HG02938 (cell line): ENCODE data around the gene PPP2R2C.

Experiments
- ATAC-seq: cut with Tn5 transposase; IDR thresholded peaks from one replicate; pipeline ENCODE4 v1.9.1; 2021; ENCODE audit warnings: mild to moderate bottlenecking, moderate library complexity; ENCODE audit not compliant: unreplicated experiment

Gene PPP2R2C

GRCh38 chr4:6449746-6450369, 22.6 kb downstream of the PPP2R2C start:
- ATAC-seq, result no peak

GRCh38 chr4:6449335-6449734, 23.1 kb downstream of the PPP2R2C start:
- ATAC-seq, result no peak

GRCh38 chr4:6448476-6449170, 23.8 kb downstream of the PPP2R2C start:
- ATAC-seq, result no peak

- ATAC-seq, result no peak
Observed at GRCh38 chr4:6447672-6448171, 24.7 kb downstream of the PPP2R2C start.

GRCh38 chr4:6446538-6447451, 25.6 kb downstream of the PPP2R2C start:
- ATAC-seq, result no peak

GRCh38 chr4:6446130-6446482, 26.3 kb downstream of the PPP2R2C start:
- no peak for ATAC-seq

GRCh38 chr4:6445403-6446129, 26.8 kb downstream of the PPP2R2C start:
- ATAC-seq, result no peak

- no peak for ATAC-seq
Observed at GRCh38 chr4:6444582-6444981, 27.8 kb downstream of the PPP2R2C start.

- ATAC-seq, result no peak
Observed at GRCh38 chr4:6443035-6444023, 29.1 kb downstream of the PPP2R2C start.

GRCh38 chr4:6442555-6442954, 29.9 kb downstream of the PPP2R2C start:
- ATAC-seq, result no peak

GRCh38 chr4:6441758-6442157, 30.7 kb downstream of the PPP2R2C start:
- no peak for ATAC-seq

- no peak for ATAC-seq
Observed at GRCh38 chr4:6441202-6441582, 31.2 kb downstream of the PPP2R2C start.

- no peak for ATAC-seq
Observed at GRCh38 chr4:6440506-6441201, 31.8 kb downstream of the PPP2R2C start.

- no peak for ATAC-seq
Observed at GRCh38 chr4:6439120-6439762, 33.2 kb downstream of the PPP2R2C start.

- ATAC-seq, result no peak
Observed at GRCh38 chr4:6437826-6438238, 34.6 kb downstream of the PPP2R2C start.

- no peak for ATAC-seq
Observed at GRCh38 chr4:6435010-6435409, 37.4 kb downstream of the PPP2R2C start.

- ATAC-seq, result no peak
Observed at GRCh38 chr4:6430927-6431326, 41.5 kb downstream of the PPP2R2C start.

GRCh38 chr4:6427439-6428090, 44.8 kb downstream of the PPP2R2C start:
- no peak for ATAC-seq
